Muscle of leg (tissue), 16 donors: ENCODE data around the gene GRB14. TPM values are rescaled to one million over a fixed set of nuclear protein-coding genes. Genes with fewer than 3 reads are reported as not detected.

Source experiments
- DNase-seq: peaks from one replicate; pipeline ENCODE4 v3.0.0; 2013
- H3K27ac ChIP-seq: one replicate; pipeline ENCODE4 v1.5.1; 2013; ENCODE audit warnings: mild to moderate bottlenecking, low read length, control low read depth
- H3K27me3 ChIP-seq: one replicate; pipeline ENCODE4 v1.6.1; 2013; ENCODE audit warnings: low read length; ENCODE audit not compliant: control insufficient read depth, insufficient read depth
- H3K36me3 ChIP-seq: one replicate; pipeline ENCODE4 v1.6.1; 2013; ENCODE audit warnings: low read length; ENCODE audit not compliant: control insufficient read depth, insufficient read depth
- H3K4me1 ChIP-seq: one replicate; pipeline ENCODE4 v1.6.1; 2013; ENCODE audit warnings: low read length; ENCODE audit not compliant: control insufficient read depth, insufficient read depth
- H3K4me3 ChIP-seq: one replicate; pipeline ENCODE4 v1.5.1; 2013; ENCODE audit warnings: low read length, control low read depth
- H3K9me3 ChIP-seq: replicated peaks from 2 replicates; pipeline ENCODE4 v1.6.1; 2013; ENCODE audit warnings: low read depth, low read length; ENCODE audit not compliant: control insufficient read depth
- WGBS: methylation state at CpG from one replicate; pipeline ENCODE4 v1.1.5; 2013; ENCODE audit warnings: missing lambda C conversion rate; ENCODE audit not compliant: insufficient coverage; 5-methylcytosine and 5-hydroxymethylcytosine counted together
- long read RNA-seq, 11 donors: transcript quantifications; one replicate each; lab custom pipeline, GENCODE V29; 2026
- polyA plus RNA-seq, 8 donors: library from polyadenylated mRNA; unstranded; fragments of 120-200 nt; gene quantifications; one replicate each; pipeline versions ENCODE4 v1.2.1 to v1.2.3, GENCODE V29; 2013; ENCODE audit warnings: inconsistent platforms in 1 of 8, low replicate concordance in 1 of 8; ENCODE audit not compliant: insufficient read length in 8 of 8, insufficient read depth in 1 of 8
- total RNA-seq: library from RNA; stranded (reverse); fragments of 120-200 nt; gene quantifications from one replicate; pipeline ENCODE4 v1.2.4, GENCODE V29; 2013

The GRB14 gene
- total RNA-seq (2.9 TPM), polyA plus RNA-seq (1 to 10 TPM; 1.5 to 4.3 (median 2.9) TPM)
- long read RNA-seq, donor 1: 0 reads
- long read RNA-seq, donor 2: 0 reads
- long read RNA-seq, donor 3: 0 reads
- long read RNA-seq, donor 4: 0 reads
- long read RNA-seq, donor 5: 0 reads
- long read RNA-seq, donor 6: 0 reads
- long read RNA-seq, donor 7, partial matches to known transcripts: 0 of 7 reads
- long read RNA-seq, donor 7, other reads (novel, unspliced or antisense): 6 of 7 reads
- long read RNA-seq, donor 8: 0 reads
- long read RNA-seq, donor 9: 0 reads
- long read RNA-seq, donor 10: 0 reads
- long read RNA-seq, donor 11: 0 reads

GRCh38 chr2:164620873-164621763, at the start of gene GRB14:
GRB14 (minus strand) TSS chr2:164621482; CDS start chr2:164621309, 173 bp downstream.
- Histone ChIP-seq H3K36me3 (no peaks in the 10 kb centered on the region), H3K4me1 (peaks cover 3% of the 10 kb centered on the region), H3K27ac (no peak within 1 kb of the TSS), H3K4me3 (peak within 1 kb of the TSS; percentile 44), H3K27me3 (peaks cover 13% of the 10 kb centered on the region), H3K9me3 (no peaks in the 10 kb centered on the region)
- DNase-seq: peak; percentile 28
- under 1% methylated on average over 78 of the region's 96 CpGs for WGBS

GRCh38 chr2:164669291-164669690, 48.0 kb upstream of the GRB14 start:
- Histone ChIP-seq H3K36me3 (no peaks in the 10 kb centered on the region), H3K4me3 (no peak overlapping the region), H3K9me3 (no peaks in the 10 kb centered on the region), H3K27me3 (no peaks in the 10 kb centered on the region), H3K27ac (no peak overlapping the region), H3K4me1 (no peaks in the 10 kb centered on the region)
- DNase-seq: no peak

GRCh38 chr2:164667566-164667965, 46.3 kb upstream of the GRB14 start:
- Histone ChIP-seq H3K27me3 (no peaks in the 10 kb centered on the region), H3K4me1 (no peaks in the 10 kb centered on the region), H3K36me3 (no peaks in the 10 kb centered on the region), H3K27ac (no peak overlapping the region), H3K9me3 (no peaks in the 10 kb centered on the region), H3K4me3 (no peak overlapping the region)
- DNase-seq: no peak
- no CpG with 5 or more reads among the region's 2 CpGs for whole genome bisulfite sequencing

GRCh38 chr2:164664070-164664469, 42.8 kb upstream of the GRB14 start:
- Histone ChIP-seq H3K27me3 (no peaks in the 10 kb centered on the region), H3K4me1 (no peaks in the 10 kb centered on the region)

GRCh38 chr2:164662868-164663631, 41.8 kb upstream of the GRB14 start:
- Histone ChIP-seq H3K4me1 (no peaks in the 10 kb centered on the region), H3K27me3 (no peaks in the 10 kb centered on the region), H3K27ac (no peak overlapping the region), H3K4me3 (no peak overlapping the region), H3K9me3 (no peaks in the 10 kb centered on the region), H3K36me3 (no peaks in the 10 kb centered on the region)
- DNase-seq: no peak
- WGBS: no CpG with 5 or more reads among the region's 1 CpG

More at GRCh38 chr2:164664070-164664469, 42.8 kb upstream of the GRB14 start:
- Histone ChIP-seq H3K9me3 (no peaks in the 10 kb centered on the region), H3K36me3 (no peaks in the 10 kb centered on the region), H3K27ac (no peak overlapping the region), H3K4me3 (no peak overlapping the region)
- no peak for DNase-seq

GRCh38 chr2:164662066-164662465, 40.8 kb upstream of the GRB14 start:
- no peak overlapping the region for H3K27ac ChIP-seq
- no peaks in the 10 kb centered on the region for H3K9me3 ChIP-seq
- no CpG with 5 or more reads among the region's 1 CpG for WGBS
- H3K4me3 ChIP-seq: no peak overlapping the region
- no peaks in the 10 kb centered on the region for H3K27me3 ChIP-seq
- no peaks in the 10 kb centered on the region for H3K36me3 ChIP-seq
- peak; percentile 78 for DNase-seq
- H3K4me1 ChIP-seq: no peaks in the 10 kb centered on the region

- no peak for DNase-seq
- Histone ChIP-seq H3K27ac (no peak overlapping the region), H3K36me3 (no peaks in the 10 kb centered on the region), H3K4me3 (no peak overlapping the region), H3K27me3 (no peaks in the 10 kb centered on the region), H3K9me3 (no peaks in the 10 kb centered on the region), H3K4me1 (no peaks in the 10 kb centered on the region)
These were observed 40.1 kb upstream of the GRB14 start for GRCh38 chr2:164661349-164661748.

GRCh38 chr2:164657129-164657528, 35.8 kb upstream of the GRB14 start:
- no peak overlapping the region for H3K27ac ChIP-seq
- H3K27me3 ChIP-seq: no peaks in the 10 kb centered on the region
- no CpG with 5 or more reads among the region's 2 CpGs for WGBS
- H3K9me3 ChIP-seq: no peaks in the 10 kb centered on the region
- DNase-seq: no peak
- H3K4me3 ChIP-seq: no peak overlapping the region
- no peaks in the 10 kb centered on the region for H3K36me3 ChIP-seq
- no peaks in the 10 kb centered on the region for H3K4me1 ChIP-seq

GRCh38 chr2:164655750-164656149, 34.5 kb upstream of the GRB14 start:
- no peaks in the 10 kb centered on the region for H3K9me3 ChIP-seq
- H3K4me3 ChIP-seq: no peak overlapping the region
- WGBS: no CpG with 5 or more reads among the region's 2 CpGs
- no peak overlapping the region for H3K27ac ChIP-seq
- H3K36me3 ChIP-seq: no peaks in the 10 kb centered on the region
- no peaks in the 10 kb centered on the region for H3K4me1 ChIP-seq
- no peaks in the 10 kb centered on the region for H3K27me3 ChIP-seq
- no peak for DNase-seq

GRCh38 chr2:164655336-164655735, 34.1 kb upstream of the GRB14 start:
- H3K27ac ChIP-seq: no peak overlapping the region
- H3K4me3 ChIP-seq: no peak overlapping the region
- H3K9me3 ChIP-seq: no peaks in the 10 kb centered on the region
- peak; percentile 14 for DNase-seq
- no peaks in the 10 kb centered on the region for H3K36me3 ChIP-seq
- H3K27me3 ChIP-seq: no peaks in the 10 kb centered on the region
- H3K4me1 ChIP-seq: no peaks in the 10 kb centered on the region
